Sigmoid colon (tissue), 7 donors: Measurements from ENCODE around the gene NAP1L1. TPM values are rescaled to one million over a fixed set of nuclear protein-coding genes. Genes with fewer than 3 reads are reported as not detected.

Source experiments
- DNase-seq: peaks from one replicate; pipeline ENCODE4 v3.0.0-alpha.2; 2019
- H3K27ac ChIP-seq, 4 donors: fragments of 200-600 bp; sonication (generic); one replicate each; pipeline ENCODE4 v1.5.1; 2016 to 2019; ENCODE audit warnings: mild to moderate bottlenecking in 1 of 4
- H3K27me3 ChIP-seq, 3 donors: fragments of 200-600 bp; sonication (generic); one replicate each; pipeline ENCODE4 v1.5.1; 2019; ENCODE audit warnings: mild to moderate bottlenecking in 1 of 3
- H3K36me3 ChIP-seq, 4 donors: fragments of 200-600 bp; sonication (generic); one replicate each; pipeline ENCODE4 v1.5.1; 2016 to 2019
- H3K4me1 ChIP-seq, 4 donors: fragments of 200-600 bp; sonication (generic); one replicate each; pipeline ENCODE4 v1.5.1; 2017 to 2019
- H3K4me3 ChIP-seq, 4 donors: fragments of 200-600 bp; sonication (generic); one replicate each; pipeline ENCODE4 v1.5.1; 2017 to 2019; ENCODE audit warnings: mild to moderate bottlenecking in 2 of 4, moderate library complexity in 1 of 4
- H3K9me3 ChIP-seq, 4 donors: fragments of 200-600 bp in 3 of 4; sonication (generic) in 3 of 4; one replicate each; pipeline versions ENCODE4 v1.5.1 to v1.6.1; 2013 to 2019
- EP300 ChIP-seq, 4 donors: sonication (generic); formaldehyde crosslinking; IDR thresholded peaks; one replicate each; pipeline ENCODE4 v1.6.1; 2017; ENCODE audit warnings: antibody characterized with exemption in 4 of 4
- POLR2A ChIP-seq, 2 donors: fragments of 450-650 bp; IDR thresholded peaks; one replicate each; pipeline ENCODE4 v1.6.1; 2016; ENCODE audit warnings: antibody characterized with exemption in 2 of 2, mild to moderate bottlenecking in 2 of 2, moderate library complexity in 2 of 2
- POLR2AphosphoS5 ChIP-seq, 4 donors: sonication (generic); formaldehyde crosslinking; IDR thresholded peaks; one replicate each; pipeline ENCODE4 v1.6.1; 2017; ENCODE audit warnings: antibody characterized with exemption in 4 of 4
- WGBS, 2 donors: extraction: QIAGEN DNeasy Blood & Tissue Kit; methylation state at CpG; one replicate each; pipeline ENCODE4 v1.1.7; 2013; 5-methylcytosine and 5-hydroxymethylcytosine counted together
- intact Hi-C: fragments of 100-400 bp; cut with DNase I; formaldehyde crosslinking; loops from one replicate; pipeline ENCODE4 v1.15.1; 2023
- polyA plus RNA-seq, 3 donors: library from polyadenylated mRNA; stranded (reverse); fragments of 200-250 nt; gene quantifications; one replicate each; pipeline ENCODE4 v1.2.3, GENCODE V29; 2013
- total RNA-seq, 4 donors: library from RNA; depleted of rRNA; stranded (reverse); fragments of >200 nt; gene quantifications; one replicate each; pipeline ENCODE4 v1.1.0, GENCODE V29; 2016
- TF ChIP-seq, protein P1 (sequence below), 4 experiments: fragments of 450-650 bp in 3 of 4; fragments of 200-600 bp in 1 of 4; IDR thresholded peaks; one replicate each; pipeline ENCODE4 v1.5.1; 2016 to 2019; ENCODE audit warnings: antibody characterized with exemption in 4 of 4, mild to moderate bottlenecking in 3 of 4, moderate library complexity in 2 of 4
- donor health status: healthy with polysubstance abuse.
- donor health status: Bipolar disorder and iron deficiency.
- donor health status: healthy.

NAP1L1 gene
- total and polyA plus RNA-seq, 7 donors: 103 to 424 (median 321) TPM

DNA sequence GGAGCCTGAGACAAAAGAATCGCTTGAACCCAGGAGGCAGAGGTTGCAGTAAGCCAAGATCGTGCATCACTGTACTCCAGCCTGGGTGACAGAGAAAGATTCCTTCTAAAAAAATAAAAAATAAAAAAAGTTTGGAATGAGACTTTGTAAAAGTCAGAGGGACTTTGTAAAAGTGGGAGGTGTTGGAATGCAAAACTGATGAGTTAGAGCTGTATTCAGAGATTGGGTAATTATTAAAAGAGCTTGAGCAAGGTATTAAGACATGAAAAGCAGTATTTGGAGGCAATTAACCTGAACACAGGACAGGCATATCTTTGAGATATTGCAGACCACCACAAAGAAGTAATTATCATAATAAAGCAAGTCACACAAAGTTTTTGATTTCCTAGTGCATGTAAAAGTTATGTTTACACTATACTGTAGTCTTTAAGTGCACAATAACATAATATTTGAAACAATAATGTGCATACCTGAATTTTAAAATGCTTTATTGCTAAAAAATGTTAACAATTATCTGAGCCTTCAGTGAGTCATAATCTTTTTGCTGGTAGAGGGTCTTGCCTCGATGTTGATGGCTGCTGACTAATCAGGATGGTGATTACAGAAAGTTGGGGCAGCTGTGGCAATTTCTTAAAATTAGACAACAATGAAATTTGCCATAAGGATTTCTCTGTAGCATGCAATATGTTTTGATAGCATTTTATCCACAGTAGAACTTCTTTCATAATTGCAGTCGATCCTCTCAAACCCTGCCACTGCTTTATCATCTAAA is 86.0 kb downstream of the NAP1L1 start:
- no peaks in the 10 kb centered on the region for H3K4me1 ChIP-seq
- TF ChIP-seq POLR2AphosphoS5 (IDR thresholded peaks at IDR 0.05) (no peak), EP300 (IDR thresholded peaks at IDR 0.05) (no peak), POLR2A (IDR thresholded peaks at IDR 0.05) (no peak)
- TF ChIP-seq, protein P1, sequence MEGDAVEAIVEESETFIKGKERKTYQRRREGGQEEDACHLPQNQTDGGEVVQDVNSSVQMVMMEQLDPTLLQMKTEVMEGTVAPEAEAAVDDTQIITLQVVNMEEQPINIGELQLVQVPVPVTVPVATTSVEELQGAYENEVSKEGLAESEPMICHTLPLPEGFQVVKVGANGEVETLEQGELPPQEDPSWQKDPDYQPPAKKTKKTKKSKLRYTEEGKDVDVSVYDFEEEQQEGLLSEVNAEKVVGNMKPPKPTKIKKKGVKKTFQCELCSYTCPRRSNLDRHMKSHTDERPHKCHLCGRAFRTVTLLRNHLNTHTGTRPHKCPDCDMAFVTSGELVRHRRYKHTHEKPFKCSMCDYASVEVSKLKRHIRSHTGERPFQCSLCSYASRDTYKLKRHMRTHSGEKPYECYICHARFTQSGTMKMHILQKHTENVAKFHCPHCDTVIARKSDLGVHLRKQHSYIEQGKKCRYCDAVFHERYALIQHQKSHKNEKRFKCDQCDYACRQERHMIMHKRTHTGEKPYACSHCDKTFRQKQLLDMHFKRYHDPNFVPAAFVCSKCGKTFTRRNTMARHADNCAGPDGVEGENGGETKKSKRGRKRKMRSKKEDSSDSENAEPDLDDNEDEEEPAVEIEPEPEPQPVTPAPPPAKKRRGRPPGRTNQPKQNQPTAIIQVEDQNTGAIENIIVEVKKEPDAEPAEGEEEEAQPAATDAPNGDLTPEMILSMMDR (IDR thresholded peaks at IDR 0.05): no peak
- no peak for DNase-seq
- H3K36me3 ChIP-seq: no peaks in the 10 kb centered on the region
- intact Hi-C loops: no loop called here
- H3K27me3 ChIP-seq: no peaks in the 10 kb centered on the region
- no peak overlapping the region for H3K27ac ChIP-seq
- no peak overlapping the region for H3K4me3 ChIP-seq
- no peaks in the 10 kb centered on the region for H3K9me3 ChIP-seq
- WGBS, 2 donors: 85 to 86% methylated on average over 4 of the region's 4 CpGs

DNA sequence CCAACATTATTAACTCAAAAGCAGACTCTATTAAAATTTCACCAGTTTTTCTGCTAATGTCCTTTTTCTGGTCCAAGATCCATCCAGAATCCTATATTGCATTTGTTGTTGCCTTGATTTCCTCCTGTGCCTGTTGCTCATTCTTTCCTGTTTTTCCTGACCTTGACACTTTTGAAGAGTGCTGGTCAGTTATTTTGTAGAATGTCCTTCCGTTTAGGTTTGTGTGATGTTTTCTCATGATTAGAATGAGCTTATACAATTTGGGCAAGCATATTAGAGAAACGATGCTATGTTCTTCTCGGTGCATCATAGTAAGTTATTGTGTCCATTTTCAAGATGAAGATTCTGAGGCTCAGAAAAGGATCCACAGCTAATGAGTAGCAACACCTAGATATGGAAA is 86.8 kb downstream of the NAP1L1 start:
- no peaks in the 10 kb centered on the region for H3K9me3 ChIP-seq
- H3K36me3 ChIP-seq: no peaks in the 10 kb centered on the region
- H3K27me3 ChIP-seq: no peaks in the 10 kb centered on the region
- H3K4me1 ChIP-seq: no peaks in the 10 kb centered on the region
- TF ChIP-seq POLR2AphosphoS5 (IDR thresholded peaks at IDR 0.05): no peak
- TF ChIP-seq EP300 (IDR thresholded peaks at IDR 0.05): no peak
- TF ChIP-seq POLR2A (IDR thresholded peaks at IDR 0.05): no peak
- TF ChIP-seq, protein P1 (IDR thresholded peaks at IDR 0.05): no peak
- intact Hi-C loops: no loop called here
- DNase-seq: no peak
- 94 to 95% methylated on average over 3 of the region's 3 CpGs for WGBS, 2 donors
- H3K27ac ChIP-seq: no peak overlapping the region
- no peak overlapping the region for H3K4me3 ChIP-seq

DNA sequence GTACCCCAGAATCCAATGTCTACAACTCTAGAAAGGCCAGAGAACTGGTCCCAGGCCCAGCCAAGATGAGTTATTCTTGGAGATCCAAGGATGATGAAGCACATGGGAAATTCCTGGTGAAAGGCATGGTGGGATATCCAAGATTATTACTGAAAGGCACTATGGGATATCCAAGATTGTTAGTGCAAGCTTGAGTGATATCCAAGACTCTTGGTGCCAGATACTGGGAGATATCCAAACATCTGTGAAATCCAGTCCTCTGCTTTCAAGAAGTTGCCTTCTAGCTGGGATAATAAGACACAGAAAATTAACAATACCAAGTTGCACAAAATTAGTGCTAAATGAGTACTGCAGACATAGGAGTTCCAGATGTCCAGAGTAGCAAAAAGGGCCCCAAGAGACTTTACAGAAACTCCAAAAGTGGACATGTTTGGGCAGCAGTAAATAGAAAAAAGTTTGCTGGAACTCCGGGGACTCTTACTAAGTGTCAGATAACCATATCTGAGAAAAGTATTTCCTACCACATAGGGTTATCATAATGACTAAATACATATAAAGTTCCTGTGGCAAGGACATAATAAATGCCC is 87.5 kb downstream of the NAP1L1 start:
- Histone ChIP-seq H3K27me3 (no peaks in the 10 kb centered on the region), H3K9me3 (no peaks in the 10 kb centered on the region), H3K36me3 (no peaks in the 10 kb centered on the region), H3K4me3 (no peak overlapping the region), H3K4me1 (no peaks in the 10 kb centered on the region), H3K27ac (no peak overlapping the region)
- no peak for DNase-seq
- TF ChIP-seq POLR2A (IDR thresholded peaks at IDR 0.05): no peak
- no peak for TF ChIP-seq POLR2AphosphoS5 (IDR thresholded peaks at IDR 0.05)
- TF ChIP-seq, protein P1 (IDR thresholded peaks at IDR 0.05): no peak
- no peak for TF ChIP-seq EP300 (IDR thresholded peaks at IDR 0.05)
- intact Hi-C loops: no loop called here
- 67 to 79% methylated on average over 1 of the region's 1 CpG for WGBS, 2 donors

DNA sequence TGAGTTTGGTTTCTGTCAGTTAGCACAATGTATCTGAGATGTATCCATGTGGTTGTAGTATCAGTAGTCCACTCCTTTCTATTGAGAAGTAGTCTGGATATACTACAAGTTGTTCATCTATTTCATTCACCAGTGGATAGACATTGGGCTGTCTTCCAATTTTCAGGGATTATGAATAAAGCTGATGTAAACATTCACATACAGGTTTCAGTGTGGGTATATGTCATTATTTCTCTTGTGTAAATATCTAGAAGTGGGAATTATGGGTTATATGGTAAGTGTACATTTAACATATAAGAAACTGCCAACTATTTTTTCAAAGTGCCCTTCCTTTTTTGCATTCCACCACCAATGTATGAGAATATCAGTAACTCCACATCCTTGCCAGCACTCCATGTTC is 88.8 kb downstream of the NAP1L1 start:
- no peaks in the 10 kb centered on the region for H3K9me3 ChIP-seq
- no peak overlapping the region for H3K4me3 ChIP-seq
- TF ChIP-seq POLR2A (IDR thresholded peaks at IDR 0.05): no peak
- no peak for TF ChIP-seq EP300 (IDR thresholded peaks at IDR 0.05)
- TF ChIP-seq POLR2AphosphoS5 (IDR thresholded peaks at IDR 0.05): no peak
- TF ChIP-seq, protein P1 (IDR thresholded peaks at IDR 0.05): no peak
- no peaks in the 10 kb centered on the region for H3K4me1 ChIP-seq
- H3K36me3 ChIP-seq: no peaks in the 10 kb centered on the region
- DNase-seq: no peak
- intact Hi-C loops: no loop called here
- no peak overlapping the region for H3K27ac ChIP-seq
- H3K27me3 ChIP-seq: no peaks in the 10 kb centered on the region
